Fibroblast of the aortic adventitia (primary cell): ENCODE results near the gene TMEM191C. TPM values are rescaled to one million over a fixed set of nuclear protein-coding genes. Genes with fewer than 3 reads are reported as not detected.

Source experiments
- total RNA-seq: library from RNA; depleted of rRNA; stranded (reverse); fragments of >200 nt; gene quantifications from 2 replicates; pipeline ENCODE4 v1.2.3, GENCODE V29; 2012; ENCODE audit warnings: low replicate concordance

Gene TMEM191C
- total RNA-seq, 1 donor, result 0.45 TPM

Other genes with a start within 250 kb of the TMEM191C start
- 0.09 TPM in 1 of 2 replicates, not detected in the other for gene RIMBP3B, start 83.6 kb upstream of the TMEM191C start, total RNA-seq
- gene HIC2, start 50.0 kb upstream of the TMEM191C start, total RNA-seq, result 2.0 and 3.3 TPM in 2 replicates
- 0.49 and 0.63 TPM in 2 replicates for gene RIMBP3C, start 84.1 kb downstream of the TMEM191C start, total RNA-seq
- 39.0 and 59.7 TPM in 2 replicates for gene UBE2L3, start 100.3 kb downstream of the TMEM191C start, total RNA-seq
- 14.6 and 25.2 TPM in 2 replicates for gene YDJC, start 162.6 kb downstream of the TMEM191C start, total RNA-seq
- 0.18 and 0.25 TPM in 2 replicates for gene CCDC116, start 165.4 kb downstream of the TMEM191C start, total RNA-seq
- gene SDF2L1, start 174.9 kb downstream of the TMEM191C start, total RNA-seq, result 10.6 and 18.3 TPM in 2 replicates
- gene PPIL2, start 198.6 kb downstream of the TMEM191C start, total RNA-seq, result 10.0 and 30.5 TPM in 2 replicates